ENCODE measurements around the gene LDB2. TPM values are rescaled to one million over a fixed set of nuclear protein-coding genes. Genes with fewer than 3 reads are reported as not detected.

LDB2 gene
- total and polyA plus RNA-seq, 2 donors (not counting 1 experiment from before 2014, with no cell fraction given): 41.6 to 78.3 TPM

DNA sequence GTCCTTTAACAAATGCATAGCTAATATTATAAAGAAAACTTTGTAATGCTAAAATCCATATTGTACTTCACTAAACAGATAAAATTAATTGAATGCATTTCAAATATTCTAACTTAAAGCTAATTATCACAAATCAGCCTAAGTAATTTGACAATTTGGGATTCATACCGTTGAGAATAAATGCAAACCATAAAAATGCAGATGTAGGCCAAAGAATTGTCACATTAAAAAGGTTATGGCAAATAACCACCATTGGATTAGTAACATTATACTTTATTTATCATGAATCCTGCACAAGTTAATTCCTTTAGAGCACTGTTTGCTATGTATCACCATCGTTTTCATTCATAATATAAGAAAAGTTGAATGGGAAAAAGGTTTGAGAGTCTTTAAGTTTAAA is 301.0 kb downstream of the LDB2 start:
- Histone ChIP-seq H3K4me1 (ENCODE audit: control insufficient read depth, extremely low read depth, insufficient read depth, low read length) (no peaks in the 10 kb centered on the region), H3K27me3 (ENCODE audit: control insufficient read depth, insufficient read depth, low read length) (no peaks in the 10 kb centered on the region), H3K9ac (ENCODE audit: insufficient read depth, low read length) (no peak overlapping the region), H3K27ac (ENCODE audit: insufficient read depth, low read length) (no peak overlapping the region), H3K4me3 (replicated peaks in 1 of 4; ENCODE audit: control extremely low read depth in 1 of 4, insufficient read depth in 1 of 4, low read depth in 3 of 4, low read length in 4 of 4) (no peak overlapping the region), H3K79me2 (ENCODE audit: control insufficient read depth, insufficient read depth, low read length) (no peaks in the 10 kb centered on the region), H2AFZ (ENCODE audit: low read length) (no peak overlapping the region), H3K36me3 (ENCODE audit: control insufficient read depth, insufficient read depth, low read length) (no peaks in the 10 kb centered on the region), H4K20me1 (ENCODE audit: control insufficient read depth, extremely low read depth, insufficient read depth, low read length) (no peaks in the 10 kb centered on the region), H3K9me3 (ENCODE audit: control insufficient read depth, insufficient read depth, low read depth, low read length) (no peaks in the 10 kb centered on the region), H3K4me2 (ENCODE audit: extremely low read depth, insufficient read depth, low read length) (no peak overlapping the region)
- no peak for DNase-seq (ENCODE audit: low read depth in 2 of 2)
- TF ChIP-seq EZH2 (IDR thresholded peaks at IDR 0.05; ENCODE audit: low read length, missing control alignments): no peak
- TF ChIP-seq, protein P1, sequence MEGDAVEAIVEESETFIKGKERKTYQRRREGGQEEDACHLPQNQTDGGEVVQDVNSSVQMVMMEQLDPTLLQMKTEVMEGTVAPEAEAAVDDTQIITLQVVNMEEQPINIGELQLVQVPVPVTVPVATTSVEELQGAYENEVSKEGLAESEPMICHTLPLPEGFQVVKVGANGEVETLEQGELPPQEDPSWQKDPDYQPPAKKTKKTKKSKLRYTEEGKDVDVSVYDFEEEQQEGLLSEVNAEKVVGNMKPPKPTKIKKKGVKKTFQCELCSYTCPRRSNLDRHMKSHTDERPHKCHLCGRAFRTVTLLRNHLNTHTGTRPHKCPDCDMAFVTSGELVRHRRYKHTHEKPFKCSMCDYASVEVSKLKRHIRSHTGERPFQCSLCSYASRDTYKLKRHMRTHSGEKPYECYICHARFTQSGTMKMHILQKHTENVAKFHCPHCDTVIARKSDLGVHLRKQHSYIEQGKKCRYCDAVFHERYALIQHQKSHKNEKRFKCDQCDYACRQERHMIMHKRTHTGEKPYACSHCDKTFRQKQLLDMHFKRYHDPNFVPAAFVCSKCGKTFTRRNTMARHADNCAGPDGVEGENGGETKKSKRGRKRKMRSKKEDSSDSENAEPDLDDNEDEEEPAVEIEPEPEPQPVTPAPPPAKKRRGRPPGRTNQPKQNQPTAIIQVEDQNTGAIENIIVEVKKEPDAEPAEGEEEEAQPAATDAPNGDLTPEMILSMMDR (conservative IDR thresholded peaks at IDR 0.05 in 1 of 2, IDR thresholded peaks at IDR 0.05 in 1 of 2; ENCODE audit: low read depth in 1 of 2, low read length in 2 of 2): no peak

DNA sequence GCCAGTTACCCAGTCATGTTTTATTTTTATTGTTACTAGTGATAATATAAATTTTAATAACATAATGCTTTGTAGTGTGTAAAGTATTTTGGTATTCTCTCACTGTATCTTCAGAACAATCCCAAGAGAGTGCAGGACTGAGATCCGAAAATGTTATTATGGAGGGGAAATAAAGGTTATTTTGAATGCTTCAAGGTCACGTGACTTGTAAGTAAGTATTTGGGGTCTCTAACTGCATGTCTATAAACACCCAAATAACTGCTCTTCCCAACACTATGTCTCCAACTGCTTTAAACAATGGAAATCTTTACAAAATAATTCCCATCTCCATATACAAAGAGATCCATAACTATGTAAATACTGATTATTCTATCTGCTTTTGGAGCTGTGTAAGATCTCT is 302.2 kb downstream of the LDB2 start:
- no peaks in the 10 kb centered on the region for H3K79me2 ChIP-seq (ENCODE audit: control insufficient read depth, insufficient read depth, low read length)
- no peaks in the 10 kb centered on the region for H3K4me1 ChIP-seq (ENCODE audit: control insufficient read depth, extremely low read depth, insufficient read depth, low read length)
- no peak overlapping the region for H3K4me3 ChIP-seq (replicated peaks in 1 of 4; ENCODE audit: control extremely low read depth in 1 of 4, insufficient read depth in 1 of 4, low read depth in 3 of 4, low read length in 4 of 4)
- no peaks in the 10 kb centered on the region for H3K9me3 ChIP-seq (ENCODE audit: control insufficient read depth, insufficient read depth, low read depth, low read length)
- H3K27ac ChIP-seq (ENCODE audit: insufficient read depth, low read length): no peak overlapping the region
- TF ChIP-seq, protein P1 (conservative IDR thresholded peaks at IDR 0.05 in 1 of 2, IDR thresholded peaks at IDR 0.05 in 1 of 2; ENCODE audit: low read depth in 1 of 2, low read length in 2 of 2): no peak
- TF ChIP-seq EZH2 (IDR thresholded peaks at IDR 0.05; ENCODE audit: low read length, missing control alignments): no peak
- H3K4me2 ChIP-seq (ENCODE audit: extremely low read depth, insufficient read depth, low read length): no peak overlapping the region
- no peak overlapping the region for H2AFZ ChIP-seq (ENCODE audit: low read length)
- no peak overlapping the region for H3K9ac ChIP-seq (ENCODE audit: insufficient read depth, low read length)
- H3K36me3 ChIP-seq (ENCODE audit: control insufficient read depth, insufficient read depth, low read length): no peaks in the 10 kb centered on the region
- H3K27me3 ChIP-seq (ENCODE audit: control insufficient read depth, insufficient read depth, low read length): no peaks in the 10 kb centered on the region
- DNase-seq (ENCODE audit: low read depth in 2 of 2): no peak
- no peaks in the 10 kb centered on the region for H4K20me1 ChIP-seq (ENCODE audit: control insufficient read depth, extremely low read depth, insufficient read depth, low read length)

DNA sequence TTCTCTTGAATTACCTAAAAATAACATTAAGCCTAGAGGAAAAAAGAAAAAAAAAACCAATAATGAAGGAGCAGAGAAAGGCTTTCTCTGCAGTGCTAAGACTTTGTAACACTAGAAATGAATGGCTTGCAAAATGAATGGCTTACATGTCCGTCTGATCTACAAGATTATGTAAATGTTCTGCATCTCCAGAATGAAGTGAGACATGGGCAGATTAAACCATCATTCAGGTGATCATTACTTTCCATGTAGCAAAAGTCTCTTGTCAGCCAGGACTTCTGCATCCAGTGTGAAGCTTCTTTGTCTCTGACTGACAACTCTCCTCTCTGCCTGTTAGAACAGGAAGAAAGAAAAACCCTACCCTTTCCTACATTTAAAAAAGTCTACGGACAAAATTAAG is 304.3 kb downstream of the LDB2 start:
- H3K4me3 ChIP-seq (replicated peaks in 1 of 4; ENCODE audit: control extremely low read depth in 1 of 4, insufficient read depth in 1 of 4, low read depth in 3 of 4, low read length in 4 of 4): no peak overlapping the region
- no peaks in the 10 kb centered on the region for H3K79me2 ChIP-seq (ENCODE audit: control insufficient read depth, insufficient read depth, low read length)
- no peaks in the 10 kb centered on the region for H3K4me1 ChIP-seq (ENCODE audit: control insufficient read depth, extremely low read depth, insufficient read depth, low read length)
- H2AFZ ChIP-seq (ENCODE audit: low read length): no peak overlapping the region
- no peak for TF ChIP-seq EZH2 (IDR thresholded peaks at IDR 0.05; ENCODE audit: low read length, missing control alignments)
- TF ChIP-seq, protein P1 (conservative IDR thresholded peaks at IDR 0.05 in 1 of 2, IDR thresholded peaks at IDR 0.05 in 1 of 2; ENCODE audit: low read depth in 1 of 2, low read length in 2 of 2): no peak
- H3K36me3 ChIP-seq (ENCODE audit: control insufficient read depth, insufficient read depth, low read length): no peaks in the 10 kb centered on the region
- no peak overlapping the region for H3K27ac ChIP-seq (ENCODE audit: insufficient read depth, low read length)
- no peak overlapping the region for H3K4me2 ChIP-seq (ENCODE audit: extremely low read depth, insufficient read depth, low read length)
- H3K9ac ChIP-seq (ENCODE audit: insufficient read depth, low read length): no peak overlapping the region
- no peak for DNase-seq (ENCODE audit: low read depth in 2 of 2)
- no peaks in the 10 kb centered on the region for H3K9me3 ChIP-seq (ENCODE audit: control insufficient read depth, insufficient read depth, low read depth, low read length)
- H3K27me3 ChIP-seq (ENCODE audit: control insufficient read depth, insufficient read depth, low read length): no peaks in the 10 kb centered on the region
- H4K20me1 ChIP-seq (ENCODE audit: control insufficient read depth, extremely low read depth, insufficient read depth, low read length): no peaks in the 10 kb centered on the region
